Keratinocyte (primary cell): Measurements from ENCODE around the gene PARP11. TPM values are rescaled to one million over a fixed set of nuclear protein-coding genes. Genes with fewer than 3 reads are reported as not detected.

Experiments
- DNase-seq: peaks from one replicate; pipeline ENCODE4 v3.0.0-alpha.2; 2011; ENCODE audit warnings: low read depth, missing footprints, low spot score
- FAIRE-seq: peaks from 2 replicates; lab custom pipeline; 2011; peaks lifted over from hg19 to GRCh38; lab: Jason Lieb, UNC
- H2AFZ ChIP-seq: 2 replicates; pipeline ENCODE4 v1.6.0; 2012; ENCODE audit warnings: low read length, control low read depth, inconsistent platforms; ENCODE audit not compliant: control insufficient read depth
- H3K27ac ChIP-seq: 2 replicates; pipeline ENCODE4 v1.5.1; 2011; ENCODE audit warnings: low read length; ENCODE audit not compliant: control insufficient read depth, insufficient read depth
- H3K27me3 ChIP-seq: 3 replicates; pipeline ENCODE4 v1.6.0; 2011; ENCODE audit warnings: low read length; ENCODE audit not compliant: control insufficient read depth, insufficient read depth; ENCODE audit errors: extremely low read depth
- H3K36me3 ChIP-seq, 2 experiments: 2 replicates in 1 of 2; 3 replicates in 1 of 2; pipeline ENCODE4 v1.5.1; 2011; ENCODE audit warnings: low read length in 2 of 2, mild to moderate bottlenecking in 1 of 2; ENCODE audit not compliant: control insufficient read depth in 2 of 2, insufficient read depth in 2 of 2; ENCODE audit errors: extremely low read depth in 1 of 2
- H3K4me1 ChIP-seq: 3 replicates; pipeline ENCODE4 v1.5.1; 2011; ENCODE audit warnings: low read length; ENCODE audit not compliant: control insufficient read depth, insufficient read depth; ENCODE audit errors: extremely low read depth
- H3K4me2 ChIP-seq: 3 replicates; pipeline ENCODE4 v1.6.0; 2011; ENCODE audit warnings: low read depth, low read length; ENCODE audit not compliant: control insufficient read depth, insufficient read depth; ENCODE audit errors: extremely low read depth
- H3K4me3 ChIP-seq, 3 experiments: fragments of 200-600 bp in 1 of 3; sonication (generic) in 1 of 3; 2 replicates in 2 of 3; 3 replicates in 1 of 3; pipeline ENCODE4 v1.5.1; 2011 to 2016; ENCODE audit warnings: low read length in 3 of 3, mild to moderate bottlenecking in 3 of 3, control low read depth in 2 of 3, inconsistent platforms in 1 of 3, low read depth in 1 of 3, mixed read lengths in 1 of 3, mixed run types in 1 of 3, moderate library complexity in 1 of 3; ENCODE audit not compliant: control insufficient read depth in 2 of 3, insufficient read depth in 2 of 3; ENCODE audit errors: extremely low read depth in 1 of 3
- H3K79me2 ChIP-seq: 2 replicates; pipeline ENCODE4 v1.6.0; 2012; ENCODE audit warnings: low read length; ENCODE audit not compliant: control insufficient read depth, insufficient read depth
- H3K9ac ChIP-seq: 3 replicates; pipeline ENCODE4 v1.6.0; 2011; ENCODE audit warnings: low read length; ENCODE audit not compliant: control insufficient read depth, insufficient read depth; ENCODE audit errors: extremely low read depth
- H3K9me1 ChIP-seq: 3 replicates; pipeline ENCODE4 v1.6.0; 2011; ENCODE audit warnings: low read length; ENCODE audit not compliant: control insufficient read depth, insufficient read depth; ENCODE audit errors: extremely low read depth
- H3K9me3 ChIP-seq: 2 replicates; pipeline ENCODE4 v1.5.1; 2012; ENCODE audit warnings: low read depth, low read length; ENCODE audit not compliant: control insufficient read depth
- H4K20me1 ChIP-seq: 3 replicates; pipeline ENCODE4 v1.6.0; 2011; ENCODE audit warnings: low read length; ENCODE audit not compliant: control insufficient read depth, insufficient read depth; ENCODE audit errors: extremely low read depth
- CTCF ChIP-seq, 3 experiments: IDR thresholded peaks in 1 of 3; conservative IDR thresholded peaks in 1 of 3; optimal IDR thresholded peaks in 1 of 3; 2 replicates in 2 of 3; 3 replicates in 1 of 3; pipeline versions ENCODE3 to v1.5.1; 2011; ENCODE audit warnings: low read length in 3 of 3, mild to moderate bottlenecking in 3 of 3, moderate library complexity in 2 of 3, control low read depth in 1 of 3, inconsistent platforms in 1 of 3; ENCODE audit not compliant: insufficient read depth in 2 of 3; ENCODE audit errors: extremely low read depth in 1 of 3
- EZH2 ChIP-seq: IDR thresholded peaks from one replicate; pipeline ENCODE4 v1.6.1; 2012; ENCODE audit warnings: inconsistent platforms, mild to moderate bottlenecking, low read length, moderate library complexity
- dilution Hi-C: fragments of 300-500 bp; cut with MboI; formaldehyde crosslinking; loops from one replicate; pipeline ENCODE4 v1.7.0; 2020; ENCODE audit warnings: low sequenced_read_pairs; ENCODE audit not compliant: extremely low pct_ligation_motif_present
- polyA plus RNA-seq, 5 experiments: library from polyadenylated mRNA; depleted of rRNA in 3 of 5; stranded (reverse) in 3 of 5; stranded (forward) in 1 of 5; unstranded in 1 of 5; fragments of >200 nt; gene quantifications; 1 replicate in 1 of 5; 2 replicates in 3 of 5; 3 replicates in 1 of 5; pipeline versions ENCODE4 v1.2.1 to v1.2.3, GENCODE V29; 2011 to 2012; ENCODE audit warnings: missing spikeins in 2 of 5, low read depth in 1 of 5, low replicate concordance in 1 of 5

PARP11 gene
- polyA plus RNA-seq, 1 donor (not counting 4 experiments of a cell fraction or from before 2014, with no cell fraction given), result 5.4 TPM

- Histone ChIP-seq H3K9me3 (no peaks in the 10 kb centered on the region), H3K27ac (no peak overlapping the region), H4K20me1 (no peaks in the 10 kb centered on the region), H3K4me3 (no peak overlapping the region), H3K79me2 (no peaks in the 10 kb centered on the region), H3K9ac (no peak overlapping the region), H3K4me2 (no peak overlapping the region), H2AFZ (no peak overlapping the region), H3K27me3 (no peaks in the 10 kb centered on the region), H3K4me1 (no peaks in the 10 kb centered on the region), H3K36me3 (no peaks in the 10 kb centered on the region), H3K9me1 (no peaks in the 10 kb centered on the region)
- FAIRE-seq (no peak), DNase-seq (no peak)
- TF ChIP-seq EZH2, result no peak
- TF ChIP-seq CTCF (optimal IDR thresholded peaks at IDR 0.05 in 1 of 3, IDR thresholded peaks at IDR 0.05 in 1 of 3, conservative IDR thresholded peaks at IDR 0.05 in 1 of 3; ENCODE audit: extremely low read depth in 1 of 3, insufficient read depth in 2 of 3, low read length in 3 of 3), result no peak
- dilution Hi-C loops, result no loop called here
Observed at GRCh38 chr12:3892631-3893030, 19.4 kb upstream of the PARP11 start.

GRCh38 chr12:3891201-3891600 lies 18.0 kb upstream of the PARP11 start:
- no peak overlapping the region for H3K27ac ChIP-seq
- no peak for FAIRE-seq
- H4K20me1 ChIP-seq, result no peaks in the 10 kb centered on the region
- H3K27me3 ChIP-seq, result no peaks in the 10 kb centered on the region
- no peak for DNase-seq
- no peak overlapping the region for H3K4me2 ChIP-seq
- no peaks in the 10 kb centered on the region for H3K36me3 ChIP-seq
- dilution Hi-C loops, result no loop called here
- H2AFZ ChIP-seq, result no peak overlapping the region
- no peaks in the 10 kb centered on the region for H3K9me1 ChIP-seq
- H3K4me1 ChIP-seq, result no peaks in the 10 kb centered on the region
- H3K9ac ChIP-seq, result no peak overlapping the region
- no peaks in the 10 kb centered on the region for H3K9me3 ChIP-seq
- H3K4me3 ChIP-seq, result no peak overlapping the region
- H3K79me2 ChIP-seq, result no peaks in the 10 kb centered on the region
- TF ChIP-seq CTCF (optimal IDR thresholded peaks at IDR 0.05 in 1 of 3, IDR thresholded peaks at IDR 0.05 in 1 of 3, conservative IDR thresholded peaks at IDR 0.05 in 1 of 3; ENCODE audit: extremely low read depth in 1 of 3, insufficient read depth in 2 of 3, low read length in 3 of 3), result no peak
- TF ChIP-seq EZH2, result no peak
